Measurements from ENCODE around the gene GJD2.

GRCh38 chr15:34804113-34804512 lies 49.3 kb upstream of the GJD2 start:
- no peak for TF ChIP-seq ZFHX2 (tag by site-specific recombination; conservative IDR thresholded peaks at IDR 0.05)
- TF ChIP-seq ZNF660 (tag by site-specific recombination; IDR thresholded peaks at IDR 0.05): no peak
- no peak for TF ChIP-seq ATF2 (tag by site-specific recombination; IDR thresholded peaks at IDR 0.05; ENCODE audit: low read depth)
- no peak for TF ChIP-seq CTCF (tag by site-specific recombination; IDR thresholded peaks at IDR 0.05)
- no peak for TF ChIP-seq KLF16 (tag by site-specific recombination; IDR thresholded peaks at IDR 0.05)
- TF ChIP-seq ZNF19 (tag by site-specific recombination; IDR thresholded peaks at IDR 0.05; ENCODE audit: low read depth): no peak
- TF ChIP-seq REST (tag by site-specific recombination; IDR thresholded peaks at IDR 0.05): no peak
- TF ChIP-seq ZNF133 (tag by site-specific recombination; IDR thresholded peaks at IDR 0.05): no peak
- TF ChIP-seq BCL11B (tag by site-specific recombination; IDR thresholded peaks at IDR 0.05; ENCODE audit: low read depth): no peak
- TF ChIP-seq ZNF785 (tag by site-specific recombination; IDR thresholded peaks at IDR 0.05): no peak
- TF ChIP-seq YY2 (tag by site-specific recombination; IDR thresholded peaks at IDR 0.05): no peak

All from HEK293 (cell line).